ENCODE results near the gene MRPL45. TPM values are rescaled to one million over a fixed set of nuclear protein-coding genes. Genes with fewer than 3 reads are reported as not detected.

MRPL45 gene
- total RNA-seq, 1 donor from 2014 or later: 25.7 TPM

- H3K27ac ChIP-seq: no peak overlapping the region
- peaks cover 3% of the 10 kb centered on the region for H3K4me1 ChIP-seq
- H3K9me3 ChIP-seq: no peaks in the 10 kb centered on the region
- H3K4me3 ChIP-seq: no peak overlapping the region
- DNase-seq: no peak
- peaks cover 64% of the 10 kb centered on the region for H3K36me3 ChIP-seq
- ATAC-seq: no peak
- intact Hi-C loops (cut with DNase I): no loop called here
- no peak for TF ChIP-seq CTCF (IDR thresholded peaks at IDR 0.05)
- no peaks in the 10 kb centered on the region for H3K27me3 ChIP-seq
These were observed 67.8 kb downstream of the MRPL45 start for GRCh38 chr17:38364741-38365140.

- Histone ChIP-seq H3K27ac (no peak overlapping the region), H3K4me1 (no peaks in the 10 kb centered on the region), H3K9me3 (no peaks in the 10 kb centered on the region), H3K36me3 (peaks cover 87% of the 10 kb centered on the region), H3K4me3 (no peak overlapping the region), H3K27me3 (no peaks in the 10 kb centered on the region)
- ATAC-seq (peak; percentile 36), DNase-seq (no peak)
- intact Hi-C loops (cut with DNase I): no loop called here
- no peak for TF ChIP-seq CTCF (IDR thresholded peaks at IDR 0.05)
These were observed 72.3 kb downstream of the MRPL45 start for GRCh38 chr17:38369124-38369886.

Other genes with a start within 250 kb of the MRPL45 start
- gene TBC1D3C, start 228.5 kb upstream of the MRPL45 start, total RNA-seq: not detected
- not detected for gene TBC1D3E, start 169.2 kb upstream of the MRPL45 start, total RNA-seq
- not detected for gene TBC1D3, start 104.6 kb upstream of the MRPL45 start, total RNA-seq
- 0.35 TPM for gene GPR179, start 46.8 kb downstream of the MRPL45 start, total RNA-seq
- 23.7 TPM for gene SOCS7, start 54.7 kb downstream of the MRPL45 start, total RNA-seq
- 85.1 TPM for gene ARHGAP23, start 131.3 kb downstream of the MRPL45 start, total RNA-seq